ENCODE data around the gene RALA. TPM values are rescaled to one million over a fixed set of nuclear protein-coding genes. Genes with fewer than 3 reads are reported as not detected.

RALA gene, protein sequence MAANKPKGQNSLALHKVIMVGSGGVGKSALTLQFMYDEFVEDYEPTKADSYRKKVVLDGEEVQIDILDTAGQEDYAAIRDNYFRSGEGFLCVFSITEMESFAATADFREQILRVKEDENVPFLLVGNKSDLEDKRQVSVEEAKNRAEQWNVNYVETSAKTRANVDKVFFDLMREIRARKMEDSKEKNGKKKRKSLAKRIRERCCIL
- 16.1 and 19.2 TPM in 2 replicates for total RNA-seq (2014; rRNA removed; shearing (Covaris generic))
- 41.2 and 48.5 TPM in 2 replicates for polyA plus RNA-seq (2015; cell fraction: cytosol; rRNA removed)
- 24.8 and 25.5 TPM in 2 replicates for polyA plus RNA-seq (2015; cell fraction: nucleus; rRNA removed)

DNA sequence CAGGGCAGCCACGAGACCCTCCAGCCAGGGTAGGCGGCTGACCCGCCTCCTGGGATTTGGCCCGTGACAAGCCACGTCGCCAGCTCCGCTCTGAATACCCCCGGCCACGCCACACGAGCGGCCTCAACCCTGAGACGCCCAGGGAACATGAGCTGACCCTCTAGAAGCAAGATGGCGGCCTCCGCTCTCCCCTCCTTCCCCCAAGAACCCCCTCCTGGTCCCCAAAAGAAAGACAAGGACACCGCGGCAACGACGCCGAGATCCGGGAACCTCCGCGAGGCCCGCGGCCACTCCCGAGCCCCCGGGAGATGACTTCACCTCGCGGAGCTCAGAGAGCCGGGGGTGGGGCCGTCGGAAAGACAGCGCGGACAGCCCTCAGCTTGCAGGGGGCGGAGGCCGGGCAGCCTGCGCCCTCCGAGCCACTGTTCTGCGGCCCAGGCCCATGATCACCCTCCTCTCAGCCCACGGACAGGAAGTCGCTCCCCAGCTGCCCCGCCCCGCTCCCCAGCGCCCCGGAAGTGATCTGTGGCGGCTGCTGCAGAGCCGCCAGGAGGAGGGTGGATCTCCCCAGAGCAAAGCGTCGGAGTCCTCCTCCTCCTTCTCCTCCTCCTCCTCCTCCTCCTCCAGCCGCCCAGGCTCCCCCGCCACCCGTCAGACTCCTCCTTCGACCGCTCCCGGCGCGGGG, at the start of gene RALA:
Gene RALA, plus strand, starts transcription at position 526 of the 685 bp plus-strand sequence. CDS start 63,096 bp downstream, outside the sequence.
- peak; percentile 94 for DNase-seq (ENCODE audit: low read depth)

DNA sequence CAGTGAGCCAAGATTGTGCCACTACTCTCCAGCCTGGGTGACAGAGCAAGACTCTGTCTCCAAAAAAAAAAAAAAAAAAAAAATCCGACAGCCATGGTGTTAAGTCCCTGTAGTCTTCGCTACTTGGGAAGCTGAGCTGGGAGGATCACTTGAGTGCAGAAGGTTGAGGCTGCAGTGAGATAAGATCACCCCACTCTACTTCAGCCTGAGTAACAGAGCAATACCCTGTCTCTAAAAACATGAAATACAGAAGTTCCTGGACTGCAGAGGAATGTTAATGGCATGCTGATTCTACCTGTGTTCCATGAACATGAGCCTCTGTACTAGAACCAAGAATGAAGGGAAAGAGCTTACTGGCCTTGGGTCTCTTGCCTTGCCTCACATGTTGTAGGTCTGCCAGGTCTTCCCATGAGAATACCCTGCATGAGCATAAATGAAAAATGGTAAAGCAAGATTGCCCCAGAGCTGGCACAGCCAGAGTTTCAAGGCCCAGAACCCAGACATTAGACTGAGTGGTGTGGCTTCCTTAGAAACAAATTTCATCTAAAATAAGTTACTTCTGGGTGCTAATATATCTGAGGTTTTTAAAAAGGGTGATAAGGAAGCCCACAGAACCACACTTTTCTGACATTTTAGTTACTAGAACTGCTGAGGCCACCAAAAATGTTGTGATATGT, 48.6 kb upstream of the RALA start:
- no peak for DNase-seq (ENCODE audit: low read depth)

DNA sequence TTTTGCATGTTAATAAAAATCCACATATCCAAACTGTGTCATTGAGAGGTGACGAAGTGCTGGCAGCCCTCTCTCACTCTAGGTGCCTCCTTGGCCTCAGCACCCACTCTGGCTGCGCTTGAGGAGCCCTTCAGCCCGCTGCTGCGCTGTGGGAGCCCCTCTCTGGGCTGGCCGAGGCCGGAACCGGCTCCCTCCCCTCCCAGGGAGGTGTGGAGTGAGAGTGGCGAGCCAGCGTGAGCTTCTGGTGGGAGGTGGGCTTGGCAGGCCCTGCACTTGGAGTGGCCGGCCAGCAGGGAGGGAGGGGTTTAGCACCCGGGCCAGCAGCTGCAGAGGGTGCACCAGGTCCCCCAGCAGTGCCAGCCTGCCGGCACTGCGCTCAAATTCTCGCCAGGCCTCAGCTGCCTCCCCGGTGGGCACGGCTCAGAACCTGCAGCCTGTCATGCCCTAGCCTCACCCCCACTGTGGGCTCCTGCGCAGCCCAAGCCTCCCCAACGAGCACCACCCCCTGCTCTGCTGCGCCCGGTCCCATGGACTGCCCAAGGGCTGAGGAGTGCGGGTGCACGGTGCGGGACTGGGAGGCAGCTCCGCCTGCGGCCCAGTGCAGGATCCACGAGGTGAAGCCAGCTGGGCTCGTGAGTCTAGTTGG, 46.0 kb upstream of the RALA start:
- no peak for DNase-seq (ENCODE audit: low read depth)

DNA sequence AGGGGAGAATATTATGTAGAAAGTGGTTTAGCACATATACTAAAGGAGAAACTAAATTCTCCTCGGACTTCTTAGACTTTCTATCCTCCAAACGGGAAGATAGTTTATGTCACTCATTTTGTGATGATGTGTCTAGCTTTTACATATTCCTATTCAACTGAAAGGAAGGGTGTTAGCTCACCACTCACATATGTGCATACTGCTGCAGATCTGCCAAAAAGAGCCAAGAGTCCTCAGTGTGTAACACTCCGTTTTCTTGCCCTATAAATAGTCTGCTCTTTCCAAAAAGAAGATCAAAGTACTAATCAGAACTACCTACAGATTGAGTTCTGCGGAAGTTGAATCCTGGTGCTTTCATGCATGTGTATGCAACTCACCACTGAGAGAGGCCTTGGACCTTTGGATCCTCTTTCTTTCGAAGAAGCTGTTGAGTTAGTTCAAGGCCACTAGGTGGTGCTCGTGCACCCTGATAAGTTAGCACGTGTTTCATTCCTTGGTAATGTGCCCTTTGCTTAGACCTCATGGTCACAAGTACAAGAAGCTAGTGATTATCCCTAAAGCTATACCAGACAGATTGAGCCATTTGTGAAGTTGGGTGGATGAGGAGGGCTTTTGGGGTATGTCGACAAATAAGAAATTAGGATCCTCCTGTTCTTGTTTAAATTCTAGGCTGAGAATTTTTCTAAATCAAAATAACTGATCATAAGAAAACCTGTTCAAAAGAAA, 43.1 kb upstream of the RALA start:
- DNase-seq (ENCODE audit: low read depth), result peak; percentile 78

DNA sequence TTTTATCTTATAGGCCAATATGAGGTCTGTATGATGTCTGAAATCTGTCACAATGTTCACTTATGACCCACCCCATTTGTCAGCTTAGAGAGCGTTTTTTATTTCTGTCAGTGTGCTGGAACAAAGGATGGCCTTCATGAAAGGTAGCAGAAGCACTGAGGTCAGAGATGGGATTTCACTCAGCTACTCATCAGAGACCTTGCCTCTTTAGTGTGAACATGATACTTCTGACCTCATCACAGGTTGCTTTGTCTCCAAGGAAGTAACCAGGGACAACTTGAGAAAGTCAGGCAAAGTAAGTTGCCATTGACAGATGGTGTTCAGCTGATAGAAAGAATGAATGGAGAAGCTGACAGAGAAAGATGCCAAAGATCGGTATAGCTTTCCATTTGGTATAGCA, 40.8 kb upstream of the RALA start:
- peak; percentile 34 for DNase-seq (ENCODE audit: low read depth)

DNA sequence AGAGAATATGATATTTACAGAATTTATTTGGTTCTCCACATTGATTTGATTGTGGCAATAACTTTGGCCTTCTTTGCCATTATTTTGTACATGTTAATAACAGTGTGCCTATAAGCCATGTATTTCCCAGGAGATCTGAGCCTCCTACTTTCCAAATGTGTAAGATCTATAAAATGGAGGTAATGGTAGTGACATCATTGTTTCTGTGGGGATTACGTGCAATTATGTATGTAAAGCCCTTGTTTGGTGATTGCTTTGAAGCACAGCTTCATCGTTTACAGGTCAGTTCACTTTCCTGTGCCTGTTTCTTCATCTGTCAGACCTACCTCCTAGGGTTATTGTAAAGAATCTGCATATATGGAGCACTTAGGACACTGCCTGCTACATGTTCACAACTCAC, 39.8 kb upstream of the RALA start:
- no peak for DNase-seq (ENCODE audit: low read depth)

DNA sequence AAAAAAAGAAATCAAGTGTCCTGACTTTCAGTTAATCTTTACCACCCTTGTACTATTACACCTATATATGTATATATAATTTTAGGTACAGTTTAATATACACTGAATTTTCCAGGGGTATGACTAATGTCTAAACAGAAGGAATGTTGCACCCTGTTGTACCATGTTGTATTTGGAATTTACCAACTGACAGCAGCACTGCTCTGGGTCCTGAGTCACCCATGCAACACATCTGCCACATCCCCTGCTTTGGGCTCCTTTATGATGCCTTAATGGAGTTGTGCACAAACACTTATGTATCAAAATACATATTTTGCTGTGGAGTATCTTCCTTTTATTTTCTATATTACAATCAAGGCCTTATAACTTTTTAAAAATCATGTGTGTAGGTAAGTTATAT, 36.0 kb upstream of the RALA start:
- peak; percentile 12 for DNase-seq (ENCODE audit: low read depth)

DNA sequence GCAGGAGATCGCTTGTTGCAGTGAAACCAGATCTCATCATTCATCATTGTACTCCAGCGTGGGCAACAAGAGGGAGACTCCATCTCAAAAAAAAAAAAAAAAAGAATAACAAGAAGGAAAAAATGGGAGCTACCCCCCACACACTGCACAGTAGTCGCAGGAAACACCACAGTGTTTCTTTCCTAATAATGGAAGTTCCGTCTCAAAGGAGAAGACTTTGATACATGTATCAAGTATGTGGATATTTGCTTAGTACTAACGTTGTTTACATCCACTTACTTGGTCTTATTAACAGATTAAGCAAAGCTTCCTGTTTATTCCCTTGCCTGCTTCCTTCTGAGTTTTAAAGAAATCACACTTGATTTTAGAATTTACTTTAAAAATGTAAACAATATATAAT, 35.0 kb upstream of the RALA start:
- no peak for DNase-seq (ENCODE audit: low read depth)

DNA sequence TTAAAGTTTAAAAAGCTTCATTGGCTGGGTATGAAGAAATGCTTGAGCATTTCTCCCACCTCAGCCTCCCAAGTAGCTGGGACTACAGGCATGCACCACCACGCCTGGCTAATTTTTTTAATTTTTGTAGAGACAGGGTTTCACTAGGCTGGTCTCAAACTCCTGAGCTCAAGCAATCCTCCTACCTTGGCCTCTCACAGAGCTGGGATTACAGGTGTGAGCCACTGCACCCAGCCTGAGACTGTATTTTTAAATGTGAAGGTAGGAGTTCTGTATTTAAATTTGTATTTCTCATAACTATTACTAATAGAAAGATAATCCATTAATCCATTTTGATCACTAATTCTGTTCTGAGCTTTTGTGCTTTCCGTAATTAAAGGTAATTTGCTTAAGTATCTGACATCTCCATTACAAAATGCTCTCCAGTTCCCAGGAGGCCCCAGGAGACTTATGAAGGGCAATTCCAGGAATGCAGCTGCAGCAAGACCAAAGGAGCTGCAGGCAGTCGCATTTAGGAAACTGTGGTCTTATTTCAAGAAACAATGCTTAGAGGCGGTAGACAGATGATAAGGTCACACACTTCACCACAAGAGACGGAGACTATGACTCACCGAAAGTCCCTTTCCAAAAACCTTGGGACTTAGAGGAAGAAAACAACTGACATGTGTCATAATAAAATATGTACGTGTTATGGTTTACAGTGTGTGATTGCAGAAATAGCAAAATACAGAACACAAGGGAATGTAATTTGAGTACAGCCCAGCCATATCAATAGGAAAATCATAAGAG, 33.9 kb upstream of the RALA start:
- DNase-seq (ENCODE audit: low read depth), result peak; percentile 94

DNA sequence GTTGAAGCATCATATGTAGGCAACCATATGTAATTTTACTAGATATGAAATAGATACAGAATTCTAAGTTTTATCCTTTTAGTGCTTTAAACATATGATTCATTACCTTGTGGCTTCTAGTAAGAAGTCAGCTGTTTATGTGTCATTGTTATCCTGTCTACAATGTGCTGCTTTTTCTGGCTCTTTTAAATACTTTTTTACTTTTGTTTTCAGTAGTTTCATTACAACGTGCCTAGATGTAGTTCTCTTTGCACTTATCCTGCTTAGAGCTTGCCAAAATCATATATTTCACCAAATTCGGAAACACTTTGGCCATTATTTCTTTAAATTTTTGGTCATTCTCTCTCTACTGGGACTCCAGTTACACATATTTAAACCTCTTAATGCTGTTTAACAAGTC, 30.8 kb upstream of the RALA start:
- DNase-seq (ENCODE audit: low read depth), result peak; percentile 79

DNA sequence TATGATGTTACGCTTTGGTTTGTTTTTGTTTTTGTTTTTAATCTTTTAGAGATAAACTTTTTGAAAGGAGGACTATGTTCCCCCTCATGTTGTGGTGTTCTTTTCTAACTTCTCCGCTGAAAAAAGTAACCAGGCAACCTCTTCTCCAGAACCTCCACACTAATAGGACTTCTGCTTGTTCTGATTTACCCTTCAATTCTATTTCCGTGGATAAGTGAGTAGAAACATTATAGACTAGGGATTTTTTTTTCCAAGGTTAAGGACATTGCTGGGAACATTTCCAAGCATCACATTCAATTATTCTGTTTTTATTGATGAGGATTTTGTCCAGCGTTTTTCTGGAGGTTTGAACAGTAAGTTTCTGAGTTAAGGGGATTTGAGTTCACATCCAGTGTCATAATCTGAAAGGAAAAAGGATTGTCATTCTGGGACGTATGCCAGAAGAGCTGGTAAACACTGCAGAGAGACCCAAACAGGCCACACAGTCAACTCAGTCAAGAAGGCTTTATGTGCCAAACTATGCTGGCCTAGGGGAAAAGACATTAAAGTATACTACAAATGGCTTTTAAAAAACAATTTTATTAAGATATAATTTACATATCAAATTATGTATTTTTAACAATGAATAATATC, 28.3 kb upstream of the RALA start:
- peak; percentile 15 for DNase-seq (ENCODE audit: low read depth)

DNA sequence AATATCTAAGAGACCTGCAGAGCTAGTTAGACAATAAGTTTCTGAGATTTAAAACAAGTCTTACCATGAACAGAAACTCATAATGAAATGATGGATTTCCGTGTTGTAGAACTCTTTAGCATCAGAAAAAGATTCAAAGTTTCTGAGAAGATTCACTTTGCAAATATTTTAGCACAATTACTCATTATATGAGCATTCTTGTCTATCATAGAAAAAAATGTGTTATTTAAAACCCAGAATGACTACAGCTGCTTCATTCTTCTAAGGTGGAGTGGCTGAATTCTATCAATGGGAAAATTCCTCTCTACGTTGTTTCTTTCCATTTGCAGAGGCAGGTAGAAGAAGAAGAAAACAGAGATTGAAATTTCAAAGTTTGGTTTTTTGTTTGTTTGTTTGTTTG, 21.0 kb upstream of the RALA start:
- no peak for DNase-seq (ENCODE audit: low read depth)

DNA sequence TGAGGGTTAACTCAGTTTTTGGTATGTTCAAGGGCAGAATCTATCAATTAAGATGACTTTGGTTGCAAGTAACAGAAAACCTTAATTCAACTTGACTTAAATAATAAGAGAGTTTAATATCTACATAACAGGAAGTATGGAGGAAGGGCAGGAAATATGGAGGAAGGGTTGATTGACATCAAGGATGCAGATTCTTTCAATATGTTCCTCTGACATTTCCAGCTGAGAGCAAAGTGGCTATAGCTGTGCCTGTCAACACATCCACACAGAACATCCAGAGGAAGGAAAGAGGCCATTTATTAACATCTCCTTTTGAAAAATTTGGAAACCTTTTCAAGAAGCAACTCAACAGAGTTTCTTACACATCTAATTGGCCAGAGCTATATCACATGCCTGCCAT, 19.4 kb upstream of the RALA start:
- no peak for DNase-seq (ENCODE audit: low read depth)

DNA sequence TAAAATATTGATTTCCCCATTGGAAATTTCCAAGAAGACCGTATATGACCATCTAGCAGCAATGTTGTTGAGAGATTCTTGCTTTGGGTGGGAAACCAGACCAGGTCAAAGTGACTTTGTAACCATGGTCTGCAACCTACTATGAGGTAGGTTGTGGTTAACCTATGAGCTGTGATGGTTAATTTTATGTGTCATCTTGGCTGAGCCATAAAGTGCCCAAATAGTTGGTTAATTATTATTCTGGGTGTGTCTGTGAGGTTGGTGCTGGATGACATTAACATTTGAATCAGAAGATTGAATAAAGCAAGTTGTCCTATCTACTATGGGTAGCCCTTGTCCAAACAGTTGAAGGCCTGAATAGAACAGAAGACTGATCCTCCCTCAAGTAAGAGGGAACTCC, 18.3 kb upstream of the RALA start:
- peak; percentile 51 for DNase-seq (ENCODE audit: low read depth)

DNA sequence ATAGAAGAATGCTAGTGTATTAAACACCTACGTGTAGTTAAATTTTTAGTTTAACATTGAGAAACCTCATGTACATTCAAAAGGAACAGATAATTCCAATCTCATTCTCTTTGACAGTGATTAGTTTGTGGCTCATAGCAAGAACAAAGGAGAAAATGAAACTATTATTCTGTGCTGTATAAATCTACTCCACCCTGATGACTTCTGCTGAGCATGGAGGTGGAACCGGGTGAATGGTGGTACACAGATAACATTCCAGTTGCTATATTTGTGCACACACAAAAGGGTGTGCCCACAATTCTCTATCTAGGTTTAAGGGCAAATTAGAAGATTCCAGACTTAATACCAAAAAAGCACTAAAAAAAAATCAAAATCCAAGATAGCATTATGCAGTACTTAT, 17.0 kb upstream of the RALA start:
- no peak for DNase-seq (ENCODE audit: low read depth)

DNA sequence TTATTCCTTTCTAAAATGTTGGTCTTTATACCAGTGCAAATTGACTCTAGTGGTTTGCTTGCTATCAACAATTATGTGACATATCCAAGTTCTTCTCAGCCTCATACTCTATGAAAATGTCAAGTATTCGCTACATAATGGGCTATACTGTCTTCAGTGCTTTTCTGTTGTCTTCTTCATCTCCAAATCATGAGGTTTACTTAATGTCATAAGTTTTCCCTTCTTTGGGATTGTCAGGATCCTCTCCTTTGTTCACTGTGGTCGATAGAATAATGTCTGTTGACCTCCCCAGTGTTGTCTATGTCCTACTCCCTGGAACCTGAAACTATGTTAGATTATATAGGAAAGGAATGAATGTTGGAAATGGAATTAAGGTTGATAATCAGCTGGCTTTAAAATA, 16.4 kb upstream of the RALA start:
- DNase-seq (ENCODE audit: low read depth), result no peak

DNA sequence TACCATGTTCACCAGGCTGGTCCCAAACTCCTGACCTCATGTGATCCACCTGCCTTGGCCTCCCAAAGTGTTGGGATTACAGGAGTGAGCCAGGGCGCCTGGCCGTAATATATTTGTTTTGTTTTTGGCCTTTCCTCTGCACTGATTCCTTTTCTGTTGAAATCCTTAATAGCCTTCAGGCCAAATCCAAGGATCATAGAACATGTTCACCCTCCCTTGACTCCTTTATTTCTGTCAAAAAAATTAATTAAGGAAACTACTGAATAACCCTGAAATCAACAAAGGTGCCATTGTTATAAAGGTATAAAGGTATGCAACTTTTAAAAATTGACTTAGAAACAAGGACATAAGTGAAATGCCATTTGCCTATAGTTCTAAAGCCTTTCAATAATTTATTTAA, 15.5 kb upstream of the RALA start:
- no peak for DNase-seq (ENCODE audit: low read depth)

DNA sequence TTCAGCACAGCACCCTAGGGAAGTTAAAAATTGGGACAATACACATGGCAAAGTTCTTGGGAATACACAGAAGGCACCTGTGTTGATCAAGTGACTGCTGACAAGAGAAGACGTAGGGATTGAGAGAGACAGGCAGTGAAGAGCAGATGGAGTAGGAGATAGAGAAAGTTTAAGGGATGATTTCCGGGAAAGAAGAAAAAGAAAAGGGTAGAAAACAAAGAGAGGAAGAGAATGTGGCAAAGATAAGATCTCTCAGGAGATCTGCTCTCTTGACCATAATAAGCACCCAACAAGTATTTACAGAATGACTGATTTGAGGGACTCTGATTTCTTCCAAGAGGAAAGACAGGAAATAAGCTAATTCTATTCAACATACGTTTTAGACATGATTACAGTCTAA, 15.1 kb upstream of the RALA start:
- no peak for DNase-seq (ENCODE audit: low read depth)

DNA sequence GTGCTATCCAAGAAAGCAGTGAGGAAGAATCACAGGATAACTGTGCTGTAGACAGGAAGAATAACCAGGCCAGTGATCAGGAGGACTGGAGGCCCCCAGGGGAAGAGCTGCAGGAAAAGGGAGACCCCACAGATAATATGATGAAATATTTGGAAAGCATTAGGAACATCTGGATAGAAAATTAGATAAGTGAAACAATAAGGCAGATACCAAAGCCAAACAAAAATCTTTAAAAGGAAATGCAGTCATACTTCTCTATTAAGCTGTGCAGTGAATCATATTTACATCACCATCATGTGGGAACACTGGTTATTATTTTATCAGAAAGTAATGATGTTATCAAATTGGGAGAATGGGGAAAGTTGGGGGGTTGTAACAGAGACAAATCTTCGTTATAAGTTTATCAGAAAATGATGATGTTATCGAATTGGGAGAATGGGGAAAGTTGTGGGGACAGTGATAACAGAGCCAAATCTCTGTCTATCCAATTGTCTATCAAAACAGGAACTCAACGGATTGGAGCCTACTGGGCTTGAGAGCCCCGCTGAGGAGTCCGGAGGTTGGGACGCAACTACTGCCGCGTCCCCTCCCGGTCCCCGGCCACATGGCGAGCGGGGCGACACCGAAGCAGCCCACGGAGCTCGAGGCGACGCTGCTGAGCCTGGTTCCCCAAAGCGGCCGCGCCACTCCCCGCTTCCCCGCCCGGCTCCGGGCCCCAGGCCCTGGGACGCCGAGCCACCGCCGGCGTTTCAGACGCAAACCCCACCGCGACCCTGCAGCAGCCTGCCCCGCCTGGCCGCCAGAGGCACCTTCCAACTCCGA, 14.0 kb upstream of the RALA start:
- no peak for DNase-seq (ENCODE audit: low read depth)

Measured in HT1080 (cell line).